ENCODE data around the gene SLAMF8. TPM values are rescaled to one million over a fixed set of nuclear protein-coding genes. Genes with fewer than 3 reads are reported as not detected.
A peak's percentile ranks its signal among the peaks of the same experiment; 100 is the strongest.

The SLAMF8 gene
- 2.4 TPM for total RNA-seq
- long read RNA-seq, partial matches to known transcripts = 0 of 1 reads
- long read RNA-seq, other reads (novel, unspliced or antisense) = 1 of 1 reads

GRCh38 chr1:159826441-159827101, at the start of gene SLAMF8:
SLAMF8 (plus strand) TSS chr1:159826873; CDS start chr1:159826899, 26 bp downstream.
- intact Hi-C loops (cut with micrococcal nuclease) = no loop called here
- DNase-seq = peak; percentile 39
- ATAC-seq = peak; percentile 49

- no peak for DNase-seq
- no peak for ATAC-seq
- intact Hi-C loops (cut with micrococcal nuclease) = no loop called here
Measured at GRCh38 chr1:159778266-159778665, 48.4 kb upstream of the SLAMF8 start.

GRCh38 chr1:159779403-159779851, 47.2 kb upstream of the SLAMF8 start:
- DNase-seq (no peak), ATAC-seq (no peak)
- intact Hi-C loops (cut with micrococcal nuclease) = no loop called here

- intact Hi-C loops (cut with micrococcal nuclease) = no loop called here
- DNase-seq (peak; percentile 98), ATAC-seq (peak; percentile 99)
Measured at GRCh38 chr1:159780583-159781582, 45.8 kb upstream of the SLAMF8 start, which contains the start of gene DUSP23. DUSP23 (plus strand) TSS chr1:159780962; CDS start chr1:159781101, 139 bp downstream.

GRCh38 chr1:159781992-159782391, 44.7 kb upstream of the SLAMF8 start:
- ATAC-seq = no peak
- no peak for DNase-seq
- intact Hi-C loops (cut with micrococcal nuclease) = no loop called here

GRCh38 chr1:159783724-159784123, 42.9 kb upstream of the SLAMF8 start:
- no peak for DNase-seq
- intact Hi-C loops (cut with micrococcal nuclease) = no loop called here
- ATAC-seq = no peak

GRCh38 chr1:159786465-159786864, 40.2 kb upstream of the SLAMF8 start:
- ATAC-seq (no peak), DNase-seq (no peak)
- intact Hi-C loops (cut with micrococcal nuclease) = no loop called here

- ATAC-seq (no peak), DNase-seq (no peak)
- intact Hi-C loops (cut with micrococcal nuclease) = no loop called here
Measured at GRCh38 chr1:159786966-159787365, 39.7 kb upstream of the SLAMF8 start.

- ATAC-seq = no peak
- no peak for DNase-seq
- intact Hi-C loops (cut with micrococcal nuclease) = no loop called here
Measured at GRCh38 chr1:159790237-159790917, 36.3 kb upstream of the SLAMF8 start.

GRCh38 chr1:159791031-159791430, 35.6 kb upstream of the SLAMF8 start:
- intact Hi-C loops (cut with micrococcal nuclease) = no loop called here
- no peak for ATAC-seq
- DNase-seq = no peak

- DNase-seq (no peak), ATAC-seq (no peak)
- intact Hi-C loops (cut with micrococcal nuclease) = no loop called here
Measured at GRCh38 chr1:159791461-159791860, 35.2 kb upstream of the SLAMF8 start.

- intact Hi-C loops (cut with micrococcal nuclease) = loop anchor here (5.0 kb wide), 1 partner anchor 97 kb away; no protein-coding TSS in a partner anchor
- DNase-seq (no peak), ATAC-seq (no peak)
Measured at GRCh38 chr1:159795534-159795933, 31.1 kb upstream of the SLAMF8 start.

GRCh38 chr1:159798893-159799292, 27.8 kb upstream of the SLAMF8 start:
- DNase-seq (peak; percentile 51), ATAC-seq (peak; percentile 96)
- intact Hi-C loops (cut with micrococcal nuclease) = loop anchor here (5.0 kb wide), 1 partner anchor 93 kb away; no protein-coding TSS in a partner anchor

- ATAC-seq = no peak
- intact Hi-C loops (cut with micrococcal nuclease) = loop anchor here (5.0 kb wide), 1 partner anchor 93 kb away; no protein-coding TSS in a partner anchor
- no peak for DNase-seq
Measured at GRCh38 chr1:159799446-159799985, 27.2 kb upstream of the SLAMF8 start.

GRCh38 chr1:159800177-159800930, 26.3 kb upstream of the SLAMF8 start:
- intact Hi-C loops (cut with micrococcal nuclease) = no loop called here
- ATAC-seq (no peak), DNase-seq (no peak)

- intact Hi-C loops (cut with micrococcal nuclease) = no loop called here
- DNase-seq (no peak), ATAC-seq (no peak)
Measured at GRCh38 chr1:159802111-159802510, 24.6 kb upstream of the SLAMF8 start, which contains the start of gene FCRL6. FCRL6 (plus strand) TSS chr1:159802360; CDS start chr1:159802425, 65 bp downstream.

GRCh38 chr1:159803956-159804689, 22.6 kb upstream of the SLAMF8 start:
- intact Hi-C loops (cut with micrococcal nuclease) = no loop called here
- ATAC-seq (no peak), DNase-seq (no peak)
